Astrocyte of the cerebellum (primary cell): Measurements from ENCODE around the gene CSNK1A1.

Experiments used
- DNase-seq: peaks from one replicate; pipeline ENCODE4 v3.0.0-alpha.2; 2011; ENCODE audit warnings: low read depth
- H3K4me3 ChIP-seq: 2 replicates; pipeline ENCODE4 v1.5.1; 2011; ENCODE audit warnings: mild to moderate bottlenecking, low read depth, low read length, moderate library complexity
- in situ Hi-C: cut with HindIII; loops from 2 replicates; pipeline ENCODE4 v1.10.0; 2017; ENCODE audit warnings: low sequenced_read_pairs
- TF ChIP-seq, protein P1 (sequence below): IDR thresholded peaks from 2 replicates; pipeline ENCODE4 v1.5.1; 2012; ENCODE audit warnings: low read length, low read depth, moderate library complexity, mild to moderate bottlenecking; ENCODE audit errors: missing control alignments

Gene CSNK1A1

DNA sequence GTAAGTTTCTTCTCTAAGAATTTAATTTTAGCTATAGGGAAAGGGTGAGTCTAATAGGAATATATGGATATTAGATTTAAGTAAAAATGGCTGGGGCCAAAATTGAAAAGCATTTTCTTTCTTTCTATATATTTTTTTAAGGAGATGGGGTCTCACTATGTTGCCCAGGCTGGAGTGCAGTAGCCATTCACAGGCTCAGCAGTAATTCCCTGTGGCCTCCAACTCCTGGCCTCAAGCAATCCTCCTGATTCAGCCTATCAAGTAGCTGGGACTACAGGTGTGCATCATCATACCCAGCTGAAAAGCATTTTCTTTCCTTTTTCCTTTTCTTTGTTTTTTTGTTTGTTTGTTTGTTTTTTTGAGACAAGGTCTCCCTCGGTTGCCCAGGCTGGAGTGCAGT, 41.1 kb downstream of the CSNK1A1 start:
- no peak overlapping the region for H3K4me3 ChIP-seq
- TF ChIP-seq, protein P1, sequence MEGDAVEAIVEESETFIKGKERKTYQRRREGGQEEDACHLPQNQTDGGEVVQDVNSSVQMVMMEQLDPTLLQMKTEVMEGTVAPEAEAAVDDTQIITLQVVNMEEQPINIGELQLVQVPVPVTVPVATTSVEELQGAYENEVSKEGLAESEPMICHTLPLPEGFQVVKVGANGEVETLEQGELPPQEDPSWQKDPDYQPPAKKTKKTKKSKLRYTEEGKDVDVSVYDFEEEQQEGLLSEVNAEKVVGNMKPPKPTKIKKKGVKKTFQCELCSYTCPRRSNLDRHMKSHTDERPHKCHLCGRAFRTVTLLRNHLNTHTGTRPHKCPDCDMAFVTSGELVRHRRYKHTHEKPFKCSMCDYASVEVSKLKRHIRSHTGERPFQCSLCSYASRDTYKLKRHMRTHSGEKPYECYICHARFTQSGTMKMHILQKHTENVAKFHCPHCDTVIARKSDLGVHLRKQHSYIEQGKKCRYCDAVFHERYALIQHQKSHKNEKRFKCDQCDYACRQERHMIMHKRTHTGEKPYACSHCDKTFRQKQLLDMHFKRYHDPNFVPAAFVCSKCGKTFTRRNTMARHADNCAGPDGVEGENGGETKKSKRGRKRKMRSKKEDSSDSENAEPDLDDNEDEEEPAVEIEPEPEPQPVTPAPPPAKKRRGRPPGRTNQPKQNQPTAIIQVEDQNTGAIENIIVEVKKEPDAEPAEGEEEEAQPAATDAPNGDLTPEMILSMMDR, result no peak
- in situ Hi-C loops, result loop anchor here (5.0 kb wide), 1 partner anchor 37 kb away; no protein-coding TSS in a partner anchor
- DNase-seq, result no peak

DNA sequence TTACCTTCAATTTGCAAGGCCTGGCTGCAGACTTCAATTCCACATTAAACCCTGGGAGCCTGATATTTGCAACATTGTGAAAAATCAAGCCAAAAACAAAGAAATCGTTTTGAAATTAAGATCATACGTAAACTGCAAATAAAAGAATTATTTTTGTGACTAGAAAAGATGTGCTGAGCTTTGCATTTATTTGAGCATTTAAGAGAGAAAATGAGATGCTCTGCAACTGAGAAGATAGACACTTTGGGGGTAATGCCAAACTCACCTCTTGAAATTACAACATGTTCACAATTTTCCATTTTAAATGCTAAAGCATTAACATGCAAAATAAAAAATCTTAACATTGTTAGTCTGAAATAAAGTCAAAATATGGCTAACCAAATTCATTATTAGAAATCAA, 46.6 kb downstream of the CSNK1A1 start:
- DNase-seq, result no peak
- TF ChIP-seq, protein P1, result no peak
- no peak overlapping the region for H3K4me3 ChIP-seq
- in situ Hi-C loops, result no loop called here

DNA sequence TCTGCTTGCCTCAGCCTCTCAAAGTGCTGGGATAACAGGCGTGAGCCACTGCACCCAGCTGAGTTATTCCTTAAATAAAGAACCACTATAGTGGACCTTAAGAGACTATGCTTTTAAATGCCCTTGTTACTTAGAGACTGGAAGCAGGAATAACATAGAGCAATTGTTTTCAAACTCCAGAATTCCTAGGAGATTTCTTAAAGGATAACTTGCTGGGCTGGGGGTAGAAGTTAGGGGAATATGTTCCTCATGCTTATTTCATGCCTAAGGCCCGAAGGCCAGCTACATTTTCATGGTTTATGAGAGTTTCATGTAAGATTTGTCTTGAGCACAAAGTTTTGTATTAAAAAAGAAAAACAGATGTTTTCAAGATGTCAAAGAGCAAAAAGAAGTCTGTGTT, 48.2 kb downstream of the CSNK1A1 start:
- in situ Hi-C loops, result no loop called here
- DNase-seq, result no peak
- TF ChIP-seq, protein P1, result no peak
- H3K4me3 ChIP-seq, result no peak overlapping the region

DNA sequence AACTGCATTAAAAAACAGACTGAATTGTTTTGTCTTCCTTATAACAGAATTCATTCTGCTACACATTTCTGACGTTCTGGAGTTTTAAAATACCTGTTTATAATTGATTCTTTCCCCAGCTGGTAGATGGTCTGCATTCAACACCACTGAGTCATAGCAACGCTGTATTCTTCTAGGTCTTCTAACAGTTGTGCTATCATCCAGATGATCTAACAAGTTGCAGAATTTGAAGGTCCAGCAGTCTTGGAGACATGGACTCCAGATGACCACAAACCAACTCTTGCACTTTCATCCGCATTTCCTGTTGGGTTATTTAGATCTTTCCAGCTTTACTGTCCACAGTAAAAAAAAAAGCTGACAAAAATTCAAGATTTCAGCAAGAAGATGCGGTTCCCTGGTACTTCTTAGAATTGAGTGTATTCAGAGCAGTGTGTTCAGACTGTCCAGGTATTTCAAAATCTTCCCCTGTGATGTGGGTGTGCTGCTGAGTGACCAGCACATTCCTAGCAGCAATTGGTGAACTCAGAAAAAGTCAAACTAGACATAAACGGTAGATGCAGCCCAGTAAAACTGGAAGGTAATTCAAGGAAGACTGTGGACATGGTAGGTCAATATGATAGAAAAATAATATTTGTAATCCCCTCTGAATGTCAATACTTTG, 50.2 kb downstream of the CSNK1A1 start:
- in situ Hi-C loops, result no loop called here
- TF ChIP-seq, protein P1, result no peak
- DNase-seq, result peak; percentile 83
- H3K4me3 ChIP-seq, result no peak overlapping the region

DNA sequence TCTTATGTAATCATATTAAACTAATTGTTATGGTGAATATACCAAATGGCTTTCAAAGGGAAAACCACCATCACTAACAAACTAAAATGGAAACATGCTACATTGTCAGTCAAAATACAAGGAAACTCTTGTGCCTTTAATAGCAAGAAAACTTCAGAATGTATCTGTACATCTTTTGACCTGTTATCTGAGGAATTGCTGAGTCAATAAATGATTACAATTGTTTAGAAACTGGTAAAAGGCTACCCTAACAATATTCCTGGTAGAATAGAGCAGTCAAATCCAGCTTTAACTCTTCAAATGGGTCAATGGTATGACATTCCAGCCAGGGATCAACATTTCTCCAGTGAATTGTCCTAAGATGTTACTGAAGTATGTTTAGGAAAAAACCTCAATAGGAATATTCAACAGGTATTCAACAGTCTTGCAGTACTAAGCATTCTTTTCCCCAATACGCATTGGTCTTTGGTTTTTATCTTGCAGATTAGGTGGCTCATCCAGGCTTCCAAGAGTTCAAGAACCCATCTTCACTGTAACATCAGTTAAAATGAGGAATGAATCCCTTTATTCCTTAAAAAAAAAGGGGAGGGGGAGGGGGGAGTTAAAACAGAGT, 52.4 kb downstream of the CSNK1A1 start:
- H3K4me3 ChIP-seq, result no peak overlapping the region
- in situ Hi-C loops, result no loop called here
- TF ChIP-seq, protein P1, result no peak
- no peak for DNase-seq

DNA sequence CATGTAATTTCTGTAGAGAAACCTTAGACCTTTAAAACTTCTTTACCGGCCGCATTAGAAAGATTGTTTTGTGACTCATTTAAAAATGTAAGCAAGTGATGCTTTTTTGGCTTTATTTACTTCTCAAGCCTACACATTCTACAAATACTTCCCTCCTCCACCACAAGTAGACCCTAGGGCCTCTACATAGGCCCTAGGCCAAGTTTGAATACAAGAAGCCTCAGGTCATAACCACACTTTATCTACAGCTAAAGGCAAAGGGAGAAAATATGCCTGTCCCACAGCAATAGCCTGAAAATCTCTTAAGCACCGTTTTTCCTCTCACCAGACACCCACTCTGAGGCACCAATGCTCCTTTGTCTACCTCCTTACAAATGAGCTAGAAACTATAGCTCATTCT, 53.9 kb downstream of the CSNK1A1 start:
- no peak overlapping the region for H3K4me3 ChIP-seq
- TF ChIP-seq, protein P1, result no peak
- in situ Hi-C loops, result no loop called here
- DNase-seq, result peak; percentile 78
